Cerebellar cortex (tissue), 1 donor: ENCODE data around the gene VDR.
"Not testable (repeated sequence)": the region's sequence is repeated elsewhere in the genome, so short reads cannot be mapped to it uniquely, and the experiment has no call there.

Source experiments
- DNase-seq: peaks from one replicate; pipeline ENCODE4 v3.0.0-alpha.2; 2015; ENCODE audit warnings: low spot score

VDR gene

DNA sequence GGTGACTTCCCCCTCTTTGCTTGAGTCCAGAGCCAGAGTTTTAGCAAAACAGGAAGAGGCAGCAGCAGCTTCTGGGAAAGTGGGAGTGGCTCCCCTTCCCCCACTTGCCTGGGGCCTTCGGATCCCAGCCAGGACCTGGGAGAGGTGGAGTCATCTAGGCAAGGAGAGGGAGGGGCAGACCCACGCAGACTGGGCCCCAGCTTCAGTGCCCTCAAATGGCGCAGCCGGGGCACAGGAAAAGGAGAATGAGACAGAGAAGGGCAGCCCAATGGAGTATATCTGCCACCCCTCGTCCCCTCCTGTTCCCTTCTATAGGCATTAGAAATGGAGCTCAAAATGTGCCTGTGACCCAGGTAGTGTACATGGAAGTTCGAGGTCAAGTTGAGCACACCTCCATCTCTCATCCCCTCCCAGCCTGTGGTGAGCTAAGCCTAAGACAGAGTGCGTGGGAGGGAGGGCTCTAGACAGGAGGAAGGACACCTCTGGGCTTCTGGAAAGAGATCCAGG lies 75.8 kb downstream of the VDR start:
- no peak for DNase-seq

DNA sequence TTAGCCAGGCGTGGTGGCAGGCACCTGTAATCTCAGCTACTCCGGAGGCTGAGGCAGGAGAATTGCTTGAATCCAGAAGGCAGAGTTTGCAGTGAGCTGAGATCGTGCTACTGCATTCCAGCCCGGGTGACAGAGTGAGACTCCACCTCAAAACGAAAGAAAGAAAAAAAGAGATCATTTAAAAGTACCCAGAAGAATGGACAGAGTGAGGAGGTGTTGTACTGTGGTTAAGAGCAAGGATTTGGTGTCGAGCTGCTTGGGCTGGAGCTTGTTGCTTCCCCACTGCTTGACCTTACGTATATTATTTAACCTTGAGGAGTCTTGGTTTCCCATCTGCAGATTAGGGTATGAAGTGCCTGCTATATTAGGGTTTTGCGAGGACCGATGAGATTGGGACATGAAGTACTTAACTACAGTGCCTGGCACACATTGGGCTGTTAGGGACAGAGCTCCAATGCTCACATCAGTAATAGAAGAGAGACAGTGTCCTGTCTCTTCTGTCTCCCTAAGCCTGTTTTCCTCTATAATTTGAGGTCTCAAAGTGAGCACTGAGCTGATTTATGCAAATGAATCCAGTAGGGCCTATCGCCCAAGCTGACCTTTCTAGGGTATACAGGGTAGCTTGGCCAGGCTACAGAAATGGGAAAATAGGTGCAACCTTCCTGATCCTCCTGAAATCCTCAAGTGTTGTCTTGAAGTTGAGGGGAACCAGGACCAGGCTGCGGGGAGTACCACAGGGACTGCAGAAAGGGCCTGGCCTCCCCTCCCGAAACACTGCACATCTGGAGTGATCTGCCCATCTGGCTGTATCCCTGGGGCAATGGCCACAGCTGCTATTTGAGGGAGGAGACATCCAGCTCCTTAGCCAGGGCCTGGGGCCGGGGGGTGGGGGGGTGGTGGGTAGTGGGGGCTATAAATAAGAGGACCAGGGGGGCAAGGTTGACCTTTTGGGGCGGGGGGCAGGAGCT lies 76.5 kb downstream of the VDR start:
- no peak for DNase-seq

DNA sequence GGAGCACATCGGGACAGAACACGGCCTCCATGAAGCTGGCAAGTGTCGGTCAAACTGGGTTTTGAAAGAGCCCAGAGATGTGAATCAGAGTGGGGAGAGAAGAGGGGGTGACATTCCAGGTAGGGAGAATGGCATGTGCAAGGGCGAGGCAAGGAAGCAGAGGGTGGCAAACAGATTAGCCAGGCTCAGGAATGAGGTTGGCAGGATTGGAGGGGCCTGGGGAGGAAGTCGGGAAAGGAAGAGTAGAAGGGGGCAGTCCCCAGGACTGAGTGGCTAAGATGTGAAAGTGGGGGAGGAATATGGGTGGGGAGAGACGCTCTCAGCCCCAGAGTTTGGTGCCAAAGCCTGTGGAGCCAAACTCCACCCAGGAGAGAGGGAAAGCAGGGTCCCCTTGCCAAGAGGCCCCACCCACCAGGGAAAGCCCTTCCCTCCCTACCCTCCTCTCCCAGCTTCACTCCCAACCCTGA lies 79.6 kb downstream of the VDR start:
- DNase-seq, result no peak

DNA sequence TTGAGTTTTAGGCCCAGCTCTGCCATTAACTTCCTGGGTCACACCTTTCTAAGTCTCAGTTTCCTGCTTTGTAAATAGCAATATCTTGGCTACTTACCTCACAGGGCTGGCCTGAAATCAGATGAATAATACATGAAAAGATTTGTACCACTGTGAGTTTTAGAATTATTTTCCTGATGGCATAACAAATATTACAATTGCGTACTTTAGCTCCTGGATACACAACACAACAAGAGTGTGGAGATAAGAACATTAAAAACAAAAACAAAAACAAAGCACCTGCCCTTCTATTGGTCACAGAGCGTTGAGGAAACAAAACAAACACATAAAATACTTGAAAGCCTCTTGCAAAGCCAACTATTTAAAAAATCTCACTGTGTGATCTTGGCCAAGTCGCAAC lies 80.2 kb downstream of the VDR start:
- no peak for DNase-seq

DNA sequence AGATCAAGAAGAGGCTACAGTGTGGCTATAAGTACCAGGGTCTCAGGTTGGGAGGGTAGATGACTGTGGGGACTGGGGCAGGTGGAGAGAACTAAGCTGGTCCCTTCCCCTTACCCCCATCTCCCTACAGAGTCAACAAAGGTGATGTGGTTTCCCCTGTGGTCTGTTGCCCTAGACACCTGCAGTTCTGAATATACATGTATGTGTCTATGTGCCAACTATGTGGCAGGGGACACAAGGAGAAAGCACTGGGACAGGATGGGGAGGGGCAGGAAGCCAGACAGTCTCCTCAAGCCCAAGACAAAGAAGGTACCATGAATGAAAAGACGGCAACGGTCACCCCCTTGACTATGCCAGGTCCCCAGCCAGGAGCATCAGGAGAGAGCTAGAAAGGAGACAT lies 80.6 kb downstream of the VDR start:
- no peak for DNase-seq

DNA sequence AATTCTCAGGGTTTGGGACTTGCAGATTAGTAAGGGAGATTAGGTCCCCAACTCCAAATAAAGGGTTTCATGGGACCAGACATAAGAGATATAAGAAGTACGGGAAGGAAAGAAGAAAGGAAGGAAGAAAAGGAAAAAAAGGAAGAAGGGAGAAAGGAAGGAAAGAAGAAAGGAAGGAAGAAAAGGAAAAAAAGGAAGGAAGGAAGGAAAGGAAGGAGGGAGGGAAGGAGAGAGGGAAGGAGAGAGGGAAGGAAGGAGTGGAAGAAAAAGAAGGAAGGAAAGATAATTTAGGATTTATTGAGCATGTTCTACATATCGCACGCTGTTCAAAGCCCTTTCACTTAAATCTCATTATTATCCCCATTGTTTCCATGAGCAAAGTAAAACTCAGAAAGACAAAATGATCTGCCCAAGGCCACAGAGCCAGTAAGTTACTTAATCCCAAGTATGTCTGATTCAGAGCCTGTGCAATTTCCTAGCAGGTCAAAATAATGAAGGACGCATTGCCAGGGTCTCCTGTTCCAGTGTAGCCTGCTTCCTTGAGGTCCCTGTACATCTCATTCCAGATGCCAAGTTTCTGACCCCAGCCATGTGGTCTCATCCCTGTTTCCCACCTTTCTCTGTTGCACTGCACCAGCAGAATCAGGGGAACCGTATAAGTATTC lies 81.2 kb downstream of the VDR start:
- DNase-seq, result no peak

DNA sequence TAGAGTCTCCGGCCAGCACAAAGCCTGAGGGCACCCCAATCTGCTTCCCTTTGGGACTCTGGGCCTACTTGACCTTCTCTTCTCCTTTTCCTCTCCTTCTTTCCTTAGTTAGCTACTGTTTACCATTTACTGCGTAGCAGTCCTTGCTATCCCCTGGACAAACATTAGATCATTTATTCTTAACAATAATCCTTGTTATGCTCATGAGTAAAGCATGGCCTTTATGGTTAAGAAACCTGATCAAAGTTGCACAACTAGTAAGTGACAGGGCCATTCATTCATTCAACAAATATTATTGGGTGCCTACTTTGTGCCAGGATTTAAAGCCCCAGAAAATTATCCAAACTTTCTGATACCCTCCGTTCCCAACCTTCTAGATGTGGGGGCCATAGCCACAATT lies 81.9 kb downstream of the VDR start:
- DNase-seq, result no peak

DNA sequence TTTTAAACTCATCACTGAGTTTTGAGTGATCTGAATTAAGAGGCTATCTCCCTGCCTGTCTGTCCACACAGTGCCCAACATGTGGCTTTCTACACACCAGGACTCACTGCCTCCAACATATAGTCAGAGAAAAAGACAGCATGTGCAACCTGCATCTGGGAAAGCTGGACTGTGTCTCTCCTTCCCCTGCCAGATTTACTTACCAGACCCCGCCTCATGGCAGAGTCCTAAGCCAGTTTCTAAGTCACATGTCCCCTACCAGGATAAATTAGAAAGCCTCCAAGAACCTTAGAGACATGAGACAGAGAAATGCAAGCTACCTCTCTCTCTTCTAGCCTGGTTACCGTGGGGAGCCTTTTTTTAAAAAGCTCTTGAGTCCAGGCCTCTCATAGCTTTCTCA lies 82.4 kb downstream of the VDR start:
- DNase-seq, result no peak

DNA sequence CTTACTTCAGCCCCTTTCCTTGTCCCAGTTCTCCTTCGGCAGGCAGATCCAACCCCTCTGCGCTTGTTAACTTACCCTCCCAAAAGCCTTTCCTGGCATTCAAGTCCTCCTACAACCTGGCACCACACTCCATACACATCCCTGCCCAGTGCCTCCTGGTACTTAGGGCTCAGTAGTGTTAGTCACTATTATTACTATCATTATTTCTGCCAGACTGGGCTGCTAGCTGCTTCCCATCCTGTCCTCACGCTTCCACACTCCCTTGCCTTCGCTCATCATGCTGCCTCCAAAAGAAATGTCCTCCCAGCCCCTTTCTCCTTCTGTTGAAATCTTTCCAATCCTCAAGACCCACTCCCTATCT lies 83.5 kb downstream of the VDR start:
- no peak for DNase-seq

DNA sequence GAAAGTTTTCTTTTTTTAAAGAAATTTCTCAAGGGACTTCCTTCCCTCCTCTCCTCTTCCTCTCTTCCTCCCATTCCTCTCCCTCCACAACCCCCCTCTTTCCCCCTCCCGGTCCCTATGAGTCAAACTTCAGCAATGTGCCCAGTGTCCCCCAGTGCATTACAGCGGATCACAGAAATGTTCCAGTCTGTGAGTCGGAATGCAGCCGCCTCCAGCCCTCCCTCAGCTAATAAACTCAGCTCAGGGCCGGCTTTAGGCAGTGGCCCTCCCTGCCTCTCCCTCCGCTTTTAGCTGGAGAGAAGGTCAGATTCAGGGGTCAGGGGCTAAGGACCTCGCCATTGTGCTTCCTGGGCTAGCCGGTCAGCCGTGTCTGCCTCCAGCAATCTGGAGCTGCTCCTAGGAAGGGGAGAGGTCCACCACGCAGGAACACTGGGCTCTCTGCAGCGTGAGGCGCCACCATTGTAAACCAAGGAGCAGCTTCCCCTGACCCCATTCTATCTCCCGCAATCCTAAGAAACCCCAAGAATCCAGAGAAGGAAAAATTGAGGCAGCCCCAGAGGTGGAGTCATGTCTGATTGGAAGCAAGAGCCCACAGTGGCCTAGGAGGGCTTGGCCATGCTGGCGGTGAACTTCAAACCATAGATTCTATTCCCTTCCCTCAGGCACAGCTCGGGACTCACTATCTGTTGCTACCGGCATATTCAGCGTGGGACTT lies 84.0 kb downstream of the VDR start:
- peak; percentile 85 for DNase-seq

DNA sequence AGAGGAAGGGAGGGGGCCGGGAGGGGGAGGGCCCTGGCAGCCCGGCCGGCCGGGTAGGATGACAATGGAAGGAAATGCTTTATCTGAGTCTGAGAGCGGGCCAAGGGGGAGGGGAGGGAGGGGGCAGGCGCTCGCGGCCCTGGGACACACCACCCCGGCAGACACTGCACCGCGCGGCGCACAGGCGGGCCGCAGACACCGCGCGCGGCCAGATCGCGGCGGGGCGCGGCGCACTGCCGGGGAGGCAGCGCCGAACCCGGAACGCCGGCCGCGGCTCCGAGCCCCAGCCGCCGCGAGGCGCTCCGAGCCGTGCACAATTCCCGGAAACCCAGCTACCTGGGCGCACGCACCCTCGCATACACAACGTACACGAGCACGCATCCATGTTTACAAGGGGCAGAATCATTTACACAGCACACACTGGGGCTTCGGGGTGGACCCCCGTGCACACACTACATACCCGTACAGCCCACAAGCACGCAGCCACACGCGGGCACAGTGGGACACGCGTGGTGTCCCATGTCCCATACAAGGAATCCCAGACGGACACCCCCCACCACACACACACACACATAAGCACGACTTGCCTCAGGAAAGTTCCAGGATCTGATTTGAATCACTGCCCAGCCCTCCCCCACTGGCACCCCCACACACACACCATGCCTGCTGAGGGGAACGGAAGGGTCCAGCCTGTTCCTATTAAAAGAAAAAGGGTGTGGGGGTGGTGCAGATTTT lies 84.7 kb downstream of the VDR start, which contains the start of gene HDAC7:
TSS of gene HDAC7 (minus strand) at position 8 of the 735 bp plus-strand sequence. CDS start 118 bp downstream, outside the sequence.
- peak; percentile 70 for DNase-seq

DNA sequence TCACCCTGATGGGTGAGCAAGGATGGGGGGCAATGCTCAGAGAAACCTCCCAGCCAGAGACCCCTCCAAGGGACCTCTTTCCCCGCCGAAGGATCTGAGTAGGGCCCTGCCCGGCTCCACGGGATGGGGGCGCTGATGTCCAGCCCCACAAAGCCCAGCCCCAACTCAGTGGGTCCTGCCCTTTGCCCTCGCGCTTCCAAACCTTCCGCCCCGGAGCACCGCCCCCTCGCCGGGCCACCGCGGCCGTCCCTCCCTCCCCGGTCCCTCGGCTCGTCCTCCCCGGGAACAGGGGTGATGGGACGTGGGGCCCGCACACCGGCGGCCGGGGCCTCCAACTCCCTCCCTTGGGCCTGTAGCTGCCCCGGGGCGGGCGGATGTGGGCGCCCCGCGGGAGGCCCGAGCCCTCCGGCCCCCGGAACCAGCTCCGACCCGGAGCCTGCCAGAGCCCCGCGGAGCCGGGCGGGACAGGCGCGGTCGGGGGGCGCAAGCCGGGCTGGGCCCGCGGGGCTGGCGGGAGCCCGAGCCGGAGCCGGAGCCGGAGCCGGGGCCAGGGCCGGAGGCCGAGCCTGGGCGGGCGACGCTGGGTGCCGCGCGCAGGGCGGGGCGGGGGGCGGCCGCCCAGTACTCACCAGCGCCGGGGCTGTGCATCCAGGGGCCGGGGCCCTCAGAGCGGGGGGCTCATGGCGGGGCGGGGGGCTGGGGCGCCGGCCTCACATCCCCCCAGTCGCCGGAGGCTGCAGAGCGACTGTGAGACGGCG lies 85.5 kb downstream of the VDR start:
- peak; percentile 54 for DNase-seq

DNA sequence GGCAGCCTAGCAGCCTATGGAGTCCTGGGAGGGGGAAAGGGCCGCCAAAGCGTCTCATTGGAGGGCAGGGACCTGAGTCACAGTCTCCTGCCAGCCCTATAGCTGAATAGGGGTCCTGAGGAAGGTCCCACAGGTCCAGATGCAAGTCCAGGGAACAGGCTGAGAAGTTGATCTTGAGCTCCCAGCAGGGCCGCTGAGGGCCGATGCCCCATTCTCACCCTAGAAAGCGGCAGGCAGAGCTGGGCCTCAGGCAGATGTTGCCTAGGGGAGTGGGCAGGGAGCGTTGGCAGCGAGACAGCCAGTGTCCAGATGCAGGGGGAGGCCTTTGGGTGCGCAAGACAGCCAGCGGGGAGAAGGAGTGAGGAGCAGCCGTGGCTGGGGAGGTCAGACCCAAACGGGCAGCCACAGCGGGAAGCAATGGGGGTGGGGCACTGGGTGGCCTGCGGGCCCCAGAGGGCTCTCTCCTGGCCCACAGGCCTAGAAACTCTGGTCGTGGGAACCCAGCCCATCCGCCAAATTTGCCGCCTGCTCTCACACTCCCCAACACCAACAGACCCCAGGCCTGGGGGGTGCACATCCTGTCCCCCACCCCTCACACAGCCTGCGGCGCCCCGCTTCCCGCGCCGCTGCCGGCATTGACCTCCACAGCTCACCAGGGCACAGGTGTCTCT lies 86.2 kb downstream of the VDR start:
- peak; percentile 59 for DNase-seq

DNA sequence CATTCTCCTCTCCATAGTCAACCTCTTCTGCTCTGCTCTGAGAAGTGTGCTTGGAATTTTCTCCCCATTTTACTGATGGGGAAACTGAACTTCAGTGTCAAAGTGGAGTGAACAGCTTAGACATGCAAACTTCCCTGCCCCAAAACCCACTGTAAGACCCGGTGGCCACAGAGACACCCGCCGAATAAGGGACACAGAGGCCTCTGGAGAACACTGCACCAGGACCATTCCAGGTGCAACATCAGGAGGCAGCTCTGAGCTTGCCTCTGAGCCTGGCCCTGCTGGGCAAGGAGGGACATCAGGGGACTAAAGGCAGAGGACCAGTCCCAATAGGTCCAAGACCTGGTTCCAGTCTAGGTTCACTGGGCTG lies 86.8 kb downstream of the VDR start:
- DNase-seq, result no peak

DNA sequence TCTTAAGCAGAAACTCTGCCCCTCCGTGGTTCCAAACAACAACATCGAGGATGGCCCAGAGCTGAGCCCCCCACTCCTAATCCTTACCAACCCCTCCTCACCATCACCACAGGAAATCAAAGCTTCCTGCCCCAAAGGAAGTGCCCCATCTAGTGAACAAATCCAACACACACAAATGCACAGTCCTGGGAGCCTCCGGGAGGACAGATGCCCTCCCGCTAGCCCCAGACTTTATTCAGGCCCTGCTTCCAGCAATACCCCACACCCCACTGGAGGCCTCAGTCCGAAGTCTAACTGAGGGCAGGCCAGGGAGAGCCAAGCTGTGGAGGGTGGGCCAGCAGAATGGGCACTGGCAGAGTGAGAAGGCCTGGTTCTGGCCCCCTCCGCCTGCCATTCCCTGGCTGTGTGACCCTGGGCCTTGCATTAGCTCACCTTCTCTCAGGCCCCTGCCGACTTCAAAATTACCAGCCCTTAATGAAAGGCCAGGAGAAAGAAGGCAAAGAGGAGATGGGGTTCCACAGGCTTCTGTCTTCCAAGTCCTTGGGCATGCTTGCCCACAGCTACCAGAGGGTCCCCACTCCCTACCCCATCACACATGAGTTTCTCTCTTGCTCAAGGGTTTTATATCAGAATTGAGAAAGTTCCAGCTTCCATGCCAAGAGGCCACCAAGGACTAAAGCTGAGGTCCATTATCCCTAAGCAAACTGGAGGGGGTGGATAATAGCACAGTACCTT lies 87.4 kb downstream of the VDR start:
- DNase-seq, result no peak

DNA sequence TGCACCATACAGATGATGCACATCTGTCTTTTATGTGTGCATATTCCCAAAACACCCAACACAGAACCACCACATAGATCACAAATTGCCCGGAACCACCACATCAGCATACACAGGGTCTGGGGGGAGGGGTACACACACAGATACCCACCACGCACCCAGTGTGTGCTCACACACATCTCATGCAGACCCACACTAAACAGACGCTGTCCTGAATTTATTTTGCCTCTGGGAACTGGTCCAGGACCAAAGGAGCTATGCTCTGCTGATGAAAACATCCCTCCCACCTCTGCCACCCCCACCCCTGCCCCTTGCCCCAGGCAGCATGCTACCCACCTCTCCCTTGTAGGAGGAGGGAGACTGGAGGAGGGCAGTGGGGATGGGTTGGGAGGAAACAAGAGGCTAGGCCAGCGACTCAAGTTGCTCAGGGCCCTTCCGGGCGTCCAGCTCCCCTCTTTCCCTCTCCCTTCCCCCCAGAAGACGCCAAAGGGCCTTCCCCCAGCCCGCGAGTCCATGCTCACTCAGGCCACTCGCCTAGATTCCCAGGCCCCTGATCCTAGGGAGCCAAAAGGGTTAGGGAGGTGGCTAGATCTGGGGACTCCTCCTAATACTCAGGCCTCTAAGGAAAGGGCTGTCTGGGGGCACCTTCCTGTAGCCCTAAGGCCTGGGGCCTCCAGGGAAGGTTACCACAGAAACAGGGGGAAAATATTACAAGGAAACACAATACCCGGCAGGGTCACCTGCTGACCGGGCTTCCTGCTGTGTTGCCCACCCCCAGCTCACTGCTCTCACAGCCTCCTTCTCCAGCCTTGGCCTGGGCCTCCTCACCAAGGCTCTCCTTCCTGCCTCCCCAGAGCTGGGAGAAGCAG lies 88.2 kb downstream of the VDR start:
- DNase-seq, result no peak

DNA sequence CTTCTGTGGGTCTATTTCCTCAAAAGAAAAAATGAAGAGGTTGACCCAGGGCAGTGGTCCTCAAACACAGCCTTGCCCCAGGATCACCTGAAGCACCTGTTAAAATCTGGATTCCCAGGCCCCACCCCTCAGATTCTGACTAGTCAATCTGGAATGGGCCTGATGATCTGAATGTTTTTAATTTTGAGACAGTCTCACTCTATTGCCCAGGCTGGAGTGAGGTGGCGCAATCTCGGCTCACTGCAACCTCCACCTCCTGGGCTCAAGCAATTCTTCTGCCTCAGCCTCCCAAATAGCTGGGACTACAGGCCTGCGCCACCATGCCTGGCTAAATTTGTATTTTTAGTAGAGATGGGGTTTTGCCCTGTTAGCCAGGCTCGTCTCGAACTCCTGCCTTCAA lies 89.3 kb downstream of the VDR start:
- DNase-seq, result not testable (repeated sequence)

DNA sequence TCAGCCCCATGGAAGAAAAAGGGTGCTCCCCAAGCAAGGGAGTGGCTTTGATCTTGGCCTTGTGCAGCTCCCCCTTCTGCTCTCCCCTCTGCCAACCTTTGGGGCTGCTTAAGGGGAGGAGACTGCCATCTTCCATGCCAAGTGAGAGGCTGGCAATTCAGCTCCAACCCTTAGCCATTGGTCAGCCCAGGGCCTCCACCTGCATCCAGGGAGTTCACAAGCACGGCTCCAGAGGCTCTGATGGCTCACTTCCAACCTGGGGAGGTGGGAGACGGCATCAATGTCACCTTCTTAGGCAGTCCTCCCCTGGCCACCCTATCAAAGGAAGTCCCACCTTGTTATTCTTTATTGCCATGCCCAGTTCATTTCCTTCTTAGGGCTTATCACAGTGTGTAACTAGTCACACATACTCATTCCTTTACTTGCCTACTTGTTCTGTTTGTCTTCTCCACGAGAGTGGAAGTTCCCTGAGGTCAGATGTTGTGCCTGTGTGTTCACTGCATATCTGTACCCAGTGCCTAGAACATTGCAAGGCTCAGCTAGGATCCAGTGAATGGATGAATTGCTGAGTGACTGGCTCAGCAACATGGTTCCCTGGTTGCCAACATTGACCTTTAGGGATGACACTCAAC lies 90.1 kb downstream of the VDR start:
- DNase-seq, result no peak
